GM13976 (cell line): Measurements from ENCODE around the gene N4BP2.

ENCODE experiments used
- DNase-seq: peaks from one replicate; pipeline ENCODE4 v3.0.0; 2012; ENCODE audit warnings: low spot score
- in situ Hi-C: fragments of 300-500 bp; cut with MboI; formaldehyde crosslinking; loops from one replicate; pipeline ENCODE4 v1.12.0; 2022; ENCODE audit warnings: low sequenced_read_pairs, mixed read lengths, inconsistent platforms; ENCODE audit not compliant: unreplicated experiment
- TF ChIP-seq, protein P1 (sequence below): IDR thresholded peaks from 2 replicates; pipeline ENCODE4 v1.5.1; 2012; ENCODE audit warnings: borderline replicate concordance, mild to moderate bottlenecking; ENCODE audit not compliant: insufficient read depth; ENCODE audit errors: extremely low read depth, missing control alignments, control extremely low read depth

N4BP2 gene

DNA sequence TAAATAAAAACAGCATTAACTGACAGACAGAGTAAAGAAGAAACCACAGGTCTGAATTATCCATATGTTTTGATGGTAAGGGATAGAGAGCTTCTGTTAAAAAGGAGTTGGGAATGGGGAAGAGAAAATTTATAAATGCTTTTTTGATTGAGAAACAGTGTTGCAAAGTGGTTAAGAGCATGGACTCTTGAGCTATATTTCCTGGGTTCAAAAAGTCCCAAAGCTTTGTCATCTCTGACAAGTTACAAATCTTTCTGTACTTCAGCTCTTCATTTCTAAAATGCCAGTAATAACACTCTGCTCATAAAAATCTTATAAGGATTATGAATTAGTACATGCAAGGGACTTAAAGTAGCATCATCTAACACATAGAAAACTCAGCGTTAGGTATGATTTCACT lies 62.2 kb downstream of the N4BP2 start:
- in situ Hi-C loops = no loop called here
- no peak for DNase-seq
- TF ChIP-seq, protein P1, sequence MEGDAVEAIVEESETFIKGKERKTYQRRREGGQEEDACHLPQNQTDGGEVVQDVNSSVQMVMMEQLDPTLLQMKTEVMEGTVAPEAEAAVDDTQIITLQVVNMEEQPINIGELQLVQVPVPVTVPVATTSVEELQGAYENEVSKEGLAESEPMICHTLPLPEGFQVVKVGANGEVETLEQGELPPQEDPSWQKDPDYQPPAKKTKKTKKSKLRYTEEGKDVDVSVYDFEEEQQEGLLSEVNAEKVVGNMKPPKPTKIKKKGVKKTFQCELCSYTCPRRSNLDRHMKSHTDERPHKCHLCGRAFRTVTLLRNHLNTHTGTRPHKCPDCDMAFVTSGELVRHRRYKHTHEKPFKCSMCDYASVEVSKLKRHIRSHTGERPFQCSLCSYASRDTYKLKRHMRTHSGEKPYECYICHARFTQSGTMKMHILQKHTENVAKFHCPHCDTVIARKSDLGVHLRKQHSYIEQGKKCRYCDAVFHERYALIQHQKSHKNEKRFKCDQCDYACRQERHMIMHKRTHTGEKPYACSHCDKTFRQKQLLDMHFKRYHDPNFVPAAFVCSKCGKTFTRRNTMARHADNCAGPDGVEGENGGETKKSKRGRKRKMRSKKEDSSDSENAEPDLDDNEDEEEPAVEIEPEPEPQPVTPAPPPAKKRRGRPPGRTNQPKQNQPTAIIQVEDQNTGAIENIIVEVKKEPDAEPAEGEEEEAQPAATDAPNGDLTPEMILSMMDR = no peak

DNA sequence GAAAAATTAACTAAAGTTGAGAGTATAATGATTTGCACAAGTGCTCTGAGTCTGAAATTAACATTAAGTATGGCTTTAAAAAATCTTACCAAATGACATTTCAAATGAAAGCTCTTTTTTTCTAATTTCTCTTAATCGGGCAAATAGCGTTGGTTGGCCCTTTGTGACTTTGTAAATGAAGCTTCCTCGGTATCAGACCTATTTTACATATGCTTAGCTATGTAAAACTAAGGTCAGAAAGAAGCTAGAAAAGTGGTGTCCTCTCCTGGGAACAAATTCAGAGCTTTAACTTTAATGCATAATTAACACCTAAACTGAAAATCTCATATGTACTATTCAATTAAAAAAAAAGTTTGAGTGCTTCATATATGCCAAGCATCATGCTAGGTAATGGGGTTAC lies 62.7 kb downstream of the N4BP2 start:
- TF ChIP-seq, protein P1 = no peak
- in situ Hi-C loops = no loop called here
- no peak for DNase-seq

DNA sequence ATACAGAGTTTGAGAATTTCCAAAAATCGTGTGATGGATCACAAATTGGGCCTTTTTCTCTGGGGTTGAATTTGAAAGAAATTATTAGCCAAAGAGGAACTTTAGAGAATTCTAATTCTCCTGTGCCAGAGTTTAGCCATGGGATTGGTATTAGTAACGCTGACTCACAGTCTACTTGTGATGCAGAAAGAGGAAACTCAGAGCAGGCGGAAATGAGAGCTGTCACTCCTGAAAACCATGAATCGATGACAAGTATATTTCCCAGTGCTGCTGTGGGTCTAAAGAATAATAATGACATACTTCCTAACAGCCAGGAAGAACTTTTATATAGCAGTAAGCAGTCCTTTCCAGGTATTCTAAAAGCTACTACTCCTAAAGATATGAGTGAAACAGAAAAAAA lies 64.9 kb downstream of the N4BP2 start:
- in situ Hi-C loops = no loop called here
- TF ChIP-seq, protein P1 = no peak
- DNase-seq = no peak

DNA sequence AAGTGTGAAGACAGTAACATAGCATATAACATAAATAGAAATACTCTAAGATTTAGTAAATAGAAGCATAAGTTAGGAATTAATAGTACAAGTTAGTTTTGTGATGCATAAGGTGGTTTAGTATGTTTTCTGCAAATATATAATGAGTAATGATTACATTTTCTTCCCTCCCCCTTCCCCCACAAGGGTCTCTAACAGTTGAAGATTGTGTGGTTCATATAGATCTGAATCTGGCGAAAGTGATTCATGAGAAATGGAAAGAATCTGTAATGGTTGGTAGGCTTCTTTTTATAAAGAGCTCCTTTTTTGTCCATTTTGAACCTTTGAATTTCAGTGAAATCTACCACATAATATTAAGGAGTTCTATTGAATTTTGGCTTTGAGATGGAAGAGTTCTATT lies 66.3 kb downstream of the N4BP2 start:
- in situ Hi-C loops = no loop called here
- TF ChIP-seq, protein P1 = no peak
- DNase-seq = no peak

DNA sequence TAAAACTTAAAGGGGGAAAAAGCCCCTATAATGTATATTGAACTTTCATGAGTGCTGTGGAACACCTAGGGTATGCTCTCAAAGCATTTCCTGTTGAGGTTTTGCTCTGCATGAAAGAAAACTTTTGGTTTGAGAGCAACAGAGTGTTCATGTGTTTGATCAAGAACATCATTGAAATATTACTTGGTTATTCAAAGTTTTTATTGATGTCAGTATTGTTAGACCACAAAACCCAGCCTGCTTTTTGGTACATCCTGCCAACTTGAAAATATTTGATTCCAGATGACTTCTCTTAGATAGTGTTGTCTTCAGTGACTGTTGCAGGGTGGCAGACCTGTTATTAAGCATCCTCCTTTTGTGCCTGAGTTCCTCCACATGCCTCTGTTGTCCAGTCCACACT lies 68.0 kb downstream of the N4BP2 start:
- no peak for DNase-seq
- in situ Hi-C loops = no loop called here
- TF ChIP-seq, protein P1 = no peak

DNA sequence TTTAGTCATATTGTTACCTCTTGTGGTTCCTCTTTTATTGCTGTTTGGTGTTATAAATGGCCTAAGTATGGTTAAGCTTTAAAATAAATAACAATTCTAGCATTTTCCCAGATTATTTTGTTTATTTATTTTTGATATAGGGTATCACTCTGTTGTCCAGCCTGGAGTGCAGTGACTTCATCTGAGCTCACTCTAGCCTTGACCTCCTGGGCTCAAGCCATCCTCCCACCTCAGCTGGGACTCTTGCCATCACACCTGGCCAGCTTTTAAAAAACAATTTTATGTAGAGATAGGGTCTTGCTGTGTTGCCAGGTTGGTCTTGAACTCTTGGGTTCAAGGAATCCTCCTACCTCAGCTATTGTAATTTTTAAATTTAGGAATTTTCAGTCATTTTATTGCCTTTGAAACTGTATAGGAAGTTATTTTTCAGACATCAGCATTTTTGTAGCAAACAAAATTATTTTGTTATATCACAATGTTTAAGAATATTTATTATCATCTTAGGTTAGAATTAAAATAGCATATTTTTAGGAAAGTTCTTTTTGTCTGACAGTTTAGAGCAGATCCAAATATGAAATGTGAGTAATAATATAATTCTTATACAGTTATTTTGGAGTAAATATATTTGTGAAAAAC lies 73.9 kb downstream of the N4BP2 start:
- DNase-seq = no peak
- in situ Hi-C loops = no loop called here
- TF ChIP-seq, protein P1 = no peak

DNA sequence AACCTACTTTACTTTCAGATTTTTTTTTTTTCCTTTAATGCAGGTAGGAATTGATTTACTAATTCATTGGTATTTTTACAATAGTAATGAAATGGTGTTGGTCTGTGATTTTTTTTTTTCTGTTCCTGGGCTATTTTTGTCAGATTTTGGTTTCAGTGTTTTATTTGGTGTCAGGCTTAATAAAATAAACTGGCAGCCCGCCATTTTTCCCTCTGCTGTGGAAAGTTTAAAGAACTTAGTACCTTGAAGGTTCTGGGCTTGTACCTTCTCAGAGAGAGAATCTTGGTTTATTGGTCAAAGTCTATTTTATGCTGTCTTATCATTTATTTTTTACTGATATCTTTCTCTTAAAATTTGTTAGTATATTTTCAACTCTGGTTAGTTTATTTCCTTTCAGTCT lies 76.2 kb downstream of the N4BP2 start:
- no peak for DNase-seq
- in situ Hi-C loops = no loop called here
- TF ChIP-seq, protein P1 = no peak
